H1 (cell line): ENCODE measurements around the gene DMBX1. TPM values are rescaled to one million over a fixed set of nuclear protein-coding genes. Genes with fewer than 3 reads are reported as not detected.

Source experiments
- CTCF ChIA-PET: fragments of 300-600 bp; sonication (Branson Sonifier 250); formaldehyde crosslinking; loops from one replicate; lab custom pipeline; 2021; ENCODE audit not compliant: partially characterized antibody; lab: Charles Lee
- POLR2A ChIA-PET: fragments of 300-600 bp; sonication (Branson Sonifier 250); formaldehyde crosslinking; loops from one replicate; lab custom pipeline; 2021; ENCODE audit warnings: inconsistent platforms; ENCODE audit not compliant: partially characterized antibody; lab: Charles Lee
- DNase-seq, 2 experiments: peaks; one replicate each; pipeline versions ENCODE4 v3.0.0 to v3.0.0-alpha.2; 2010 to 2022; ENCODE audit warnings: low spot score in 2 of 2, low read depth in 1 of 2, mixed read lengths in 1 of 2
- FAIRE-seq: peaks from 2 replicates; lab custom pipeline; 2011; peaks lifted over from hg19 to GRCh38; lab: Jason Lieb, UNC
- H2AFZ ChIP-seq: 2 replicates; pipeline ENCODE4 v1.8.1; 2012; ENCODE audit warnings: low read length, inconsistent platforms
- H2AK5ac ChIP-seq: 2 replicates; pipeline ENCODE4 v1.6.1; 2013; ENCODE audit warnings: low read depth, low read length
- H2BK120ac ChIP-seq: replicated peaks from 2 replicates; pipeline ENCODE3; 2013; ENCODE audit warnings: low read depth, low read length, inconsistent platforms
- H2BK12ac ChIP-seq: 2 replicates; pipeline ENCODE4 v1.6.1; 2013; ENCODE audit warnings: low read depth, low read length
- H2BK15ac ChIP-seq: 2 replicates; pipeline ENCODE4 v1.6.1; 2013; ENCODE audit warnings: low read length
- H2BK20ac ChIP-seq: 2 replicates; pipeline ENCODE4 v1.6.1; 2013; ENCODE audit warnings: low read length
- H2BK5ac ChIP-seq: 2 replicates; pipeline ENCODE4 v1.6.1; 2013; ENCODE audit warnings: low read depth, low read length
- H3K14ac ChIP-seq: 2 replicates; pipeline ENCODE4 v1.6.1; 2013; ENCODE audit warnings: inconsistent platforms; ENCODE audit not compliant: insufficient read length
- H3K18ac ChIP-seq: 2 replicates; pipeline ENCODE4 v1.6.1; 2013; ENCODE audit warnings: low read length; ENCODE audit errors: extremely low read depth
- H3K23ac ChIP-seq: 2 replicates; pipeline ENCODE4 v1.6.1; 2013; ENCODE audit warnings: inconsistent platforms; ENCODE audit not compliant: insufficient read length
- H3K23me2 ChIP-seq: 2 replicates; pipeline ENCODE4 v1.6.1; 2013; ENCODE audit warnings: low read depth, low read length
- H3K27ac ChIP-seq: 2 replicates; pipeline ENCODE4 v1.6.1; 2011; ENCODE audit warnings: low read depth, low read length, inconsistent platforms
- H3K27me3 ChIP-seq, 4 experiments: replicated peaks in 1 of 4; 1 replicate in 1 of 4; 2 replicates in 3 of 4; pipeline versions ENCODE4 v1.6.1 to v1.8.1; 2011 to 2013; ENCODE audit warnings: low read length in 3 of 4, mild to moderate bottlenecking in 3 of 4, inconsistent platforms in 2 of 4, mixed read lengths in 2 of 4, moderate library complexity in 1 of 4; ENCODE audit not compliant: control insufficient read depth in 3 of 4, insufficient read depth in 3 of 4; ENCODE audit errors: extremely low read depth in 1 of 4
- H3K36me3 ChIP-seq, 4 experiments: 2 replicates each; pipeline versions ENCODE4 v1.6.1 to v1.8.1; 2011 to 2013; ENCODE audit warnings: mild to moderate bottlenecking in 4 of 4, low read length in 3 of 4, moderate library complexity in 2 of 4, control low read depth in 1 of 4, inconsistent platforms in 1 of 4; ENCODE audit not compliant: insufficient read depth in 4 of 4, control insufficient read depth in 2 of 4
- H3K4ac ChIP-seq: replicated peaks from 2 replicates; pipeline ENCODE3; 2013; ENCODE audit warnings: low read length, low read depth, mixed read lengths, inconsistent platforms; ENCODE audit not compliant: insufficient read length
- H3K4me1 ChIP-seq, 4 experiments: replicated peaks in 1 of 4; 1 replicate in 1 of 4; 2 replicates in 3 of 4; pipeline versions ENCODE4 v1.6.1 to v1.8.1; 2011 to 2013; ENCODE audit warnings: low read length in 3 of 4, inconsistent platforms in 2 of 4, mixed read lengths in 1 of 4; ENCODE audit not compliant: insufficient read depth in 4 of 4, control insufficient read depth in 3 of 4
- H3K4me2 ChIP-seq, 2 experiments: 2 replicates each; pipeline versions ENCODE4 v1.6.1 to v1.8.1; 2011 to 2013; ENCODE audit warnings: low read depth in 2 of 2, low read length in 2 of 2, control low read depth in 1 of 2, inconsistent platforms in 1 of 2, mild to moderate bottlenecking in 1 of 2; ENCODE audit not compliant: insufficient read depth in 1 of 2
- H3K4me3 ChIP-seq, 4 experiments: fragments of 200-600, 300-600 bp in 1 of 4; sonication (generic), shearing (Covaris generic), sonication (Bioruptor Twin) in 1 of 4; 2 replicates each; pipeline versions ENCODE4 v1.5.1 to v1.8.1; 2011 to 2016; ENCODE audit warnings: low read length in 4 of 4, low read depth in 3 of 4, control low read depth in 2 of 4, inconsistent platforms in 2 of 4, mild to moderate bottlenecking in 2 of 4, mixed read lengths in 1 of 4, moderate library complexity in 1 of 4; ENCODE audit not compliant: insufficient read depth in 2 of 4; ENCODE audit errors: extremely low read depth in 1 of 4
- H3K56ac ChIP-seq: replicated peaks from 2 replicates; pipeline ENCODE3; 2013; ENCODE audit warnings: low read depth, mild to moderate bottlenecking, mixed read lengths, low read length, inconsistent platforms; ENCODE audit not compliant: insufficient read length
- H3K79me1 ChIP-seq: 2 replicates; pipeline ENCODE4 v1.6.1; 2013; ENCODE audit warnings: low read depth, low read length, control low read depth
- H3K79me2 ChIP-seq, 2 experiments: 2 replicates each; pipeline versions ENCODE4 v1.6.1 to v1.8.1; 2012 to 2013; ENCODE audit warnings: low read length in 2 of 2, mild to moderate bottlenecking in 2 of 2, inconsistent platforms in 1 of 2; ENCODE audit not compliant: insufficient read depth in 2 of 2, control insufficient read depth in 1 of 2
- H3K9ac ChIP-seq, 4 experiments: replicated peaks in 1 of 4; 1 replicate in 1 of 4; 2 replicates in 3 of 4; pipeline versions ENCODE4 v1.6.1 to v1.8.1; 2011 to 2013; ENCODE audit warnings: low read depth in 3 of 4, low read length in 3 of 4, control low read depth in 2 of 4, mild to moderate bottlenecking in 2 of 4, moderate library complexity in 2 of 4, inconsistent platforms in 1 of 4; ENCODE audit errors: extremely low read depth in 1 of 4
- H3K9me3 ChIP-seq, 2 experiments: 2 replicates each; pipeline versions ENCODE4 v1.6.1 to v1.8.1; 2012 to 2013; ENCODE audit warnings: mild to moderate bottlenecking in 2 of 2, moderate library complexity in 2 of 2, control low read depth in 1 of 2, inconsistent platforms in 1 of 2, low read depth in 1 of 2, low read length in 1 of 2, mixed read lengths in 1 of 2; ENCODE audit not compliant: insufficient read depth in 2 of 2
- H4K20me1 ChIP-seq, 2 experiments: replicated peaks in 1 of 2; 2 replicates each; pipeline versions ENCODE3 to v1.8.1; 2011 to 2013; ENCODE audit warnings: inconsistent platforms in 2 of 2, low read length in 2 of 2, mild to moderate bottlenecking in 1 of 2; ENCODE audit not compliant: insufficient read depth in 2 of 2, control insufficient read depth in 1 of 2
- H4K5ac ChIP-seq: 2 replicates; pipeline ENCODE4 v1.6.1; 2013; ENCODE audit warnings: low read length, low read depth, mixed read lengths, inconsistent platforms; ENCODE audit not compliant: insufficient read length
- H4K8ac ChIP-seq: 2 replicates; pipeline ENCODE4 v1.8.0; 2013; ENCODE audit warnings: mild to moderate bottlenecking, moderate library complexity, low read length, inconsistent platforms; ENCODE audit not compliant: insufficient read depth; ENCODE audit errors: extremely low read depth
- H4K91ac ChIP-seq: replicated peaks from 2 replicates; pipeline ENCODE3; 2013; ENCODE audit warnings: low read length, mixed read lengths, inconsistent platforms; ENCODE audit not compliant: insufficient read length
- CHD1 ChIP-seq: IDR thresholded peaks from 2 replicates; pipeline ENCODE4 v1.6.1; 2012; ENCODE audit warnings: low read depth, low read length, improper control_type of control experiment
- E2F6 ChIP-seq: IDR thresholded peaks from 2 replicates; pipeline ENCODE4 v1.6.1; 2012; ENCODE audit warnings: inconsistent platforms
- GABPA ChIP-seq: IDR thresholded peaks from 2 replicates; pipeline ENCODE4 v1.6.1; 2011; ENCODE audit warnings: mild to moderate bottlenecking, low read length, moderate library complexity, borderline replicate concordance; ENCODE audit not compliant: insufficient read depth
- KDM4A ChIP-seq: IDR thresholded peaks from one replicate; pipeline ENCODE4 v1.7.1; 2012; ENCODE audit warnings: low read depth, mild to moderate bottlenecking, moderate library complexity, low read length, inconsistent platforms; ENCODE audit not compliant: severe bottlenecking
- PHF8 ChIP-seq: fragments of 200-600 bp; sonication (generic); conservative IDR thresholded peaks from 2 replicates; pipeline ENCODE4 v1.7.1; 2012; ENCODE audit warnings: low read depth, mild to moderate bottlenecking, inconsistent platforms, low read length, moderate library complexity
- RAD21 ChIP-seq, 2 experiments: IDR thresholded peaks in 1 of 2; conservative IDR thresholded peaks in 1 of 2; 2 replicates each; pipeline ENCODE4 v1.6.1; 2011; ENCODE audit warnings: low read depth in 2 of 2, low read length in 2 of 2, improper control_type of control experiment in 1 of 2, inconsistent platforms in 1 of 2, mild to moderate bottlenecking in 1 of 2, moderate library complexity in 1 of 2
- SAP30 ChIP-seq: fragments of 300-600 bp; sonication (generic); IDR thresholded peaks from 2 replicates; pipeline ENCODE4 v1.7.1; 2012; ENCODE audit warnings: low read length, moderate library complexity, mild to moderate bottlenecking, inconsistent platforms; ENCODE audit not compliant: insufficient read depth, insufficient replicate concordance
- TBP ChIP-seq: IDR thresholded peaks from 2 replicates; pipeline ENCODE4 v1.6.1; 2011; ENCODE audit warnings: low read depth, low read length, improper control_type of control experiment
- WGBS, 2 experiments: shearing (Covaris generic) in 1 of 2; methylation state at CpG; one replicate each; pipeline versions ENCODE4 v1.1.6 to v1.1.7; 2013 to 2015; ENCODE audit warnings: low lambda C conversion rate in 2 of 2, mixed read lengths in 2 of 2, inconsistent platforms in 1 of 2, low coverage in 1 of 2, missing lambda C conversion rate in 1 of 2; ENCODE audit not compliant: insufficient replicate concordance in 2 of 2, insufficient coverage in 1 of 2, insufficient read length in 1 of 2; ENCODE audit errors: extremely low coverage in 1 of 2, missing lambda C conversion rate in 1 of 2; 5-methylcytosine and 5-hydroxymethylcytosine counted together
- polyA plus RNA-seq, 7 experiments: library from polyadenylated mRNA; depleted of rRNA in 3 of 7; stranded (reverse) in 5 of 7; unstranded in 2 of 7; fragments of >200 nt in 5 of 7; fragments of 200-250 nt in 2 of 7; gene quantifications; 1 replicate in 5 of 7; 2 replicates in 1 of 7; 4 replicates in 1 of 7; pipeline versions ENCODE4 v1.2.1 to v1.2.3, GENCODE V29; 2011 to 2013; ENCODE audit warnings: missing spikeins in 2 of 7, mixed read lengths in 2 of 7
- total RNA-seq: library from RNA; stranded (reverse); fragmentation: NEBNext Ultra II Directional; extraction: Animal tissue kit (Norgen Biotek cat#: 25700); gene quantifications from 2 replicates; pipeline ENCODE4 v1.2.1, GENCODE V29; 2021
- TF ChIP-seq, protein P1 (sequence below): IDR thresholded peaks from 2 replicates; pipeline ENCODE4 v1.6.1; 2011; ENCODE audit warnings: low read length, improper control_type of control experiment

Gene DMBX1
- total and polyA plus RNA-seq, 2 of the 8 experiments (the other 6 are each of a cell fraction or from before 2014, with no cell fraction given), result 0.23 to 0.30 TPM

DNA sequence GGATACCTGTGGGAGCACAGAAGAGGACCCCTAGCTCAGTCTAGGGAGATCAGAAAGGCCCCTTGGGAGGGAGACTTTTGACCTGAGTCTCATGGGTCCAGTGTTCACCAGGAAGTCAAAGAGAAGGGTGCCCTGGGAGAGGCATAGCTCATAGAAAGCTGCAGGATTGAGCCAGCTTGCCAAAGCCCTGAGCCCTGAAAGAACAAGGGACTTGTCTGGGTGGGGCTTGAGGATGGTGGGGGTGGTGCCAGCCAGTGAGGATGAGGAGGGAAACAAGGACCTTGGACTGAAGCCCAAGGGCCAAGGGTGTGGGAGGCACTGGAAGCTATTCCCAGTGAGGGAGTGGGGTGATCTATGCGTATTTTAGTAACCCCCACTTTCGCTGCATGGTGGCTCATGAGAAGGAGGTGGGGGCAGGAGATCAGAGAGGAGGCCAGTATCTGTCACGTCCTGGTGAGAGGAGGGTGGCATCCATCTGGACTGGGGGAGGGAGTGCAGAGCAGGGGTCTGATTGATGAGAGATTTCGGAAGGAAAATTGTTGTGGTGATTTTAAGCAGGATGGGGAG, 28.4 kb downstream of the DMBX1 start:
- Histone ChIP-seq H2AFZ (no peak overlapping the region), H3K4ac (no peak overlapping the region), H3K79me2 (no peaks in the 10 kb centered on the region), H3K9ac (no peak overlapping the region), H4K8ac (no peak overlapping the region), H2BK12ac (peak overlapping the region; percentile 68; the same call in 1 of the 2 replicates), H2BK20ac (peak overlapping the region; percentile 48; the same call in 1 of the 2 replicates), H3K18ac (peak overlapping the region; percentile 81; the same call in 1 of the 2 replicates), H3K79me1 (no peaks in the 10 kb centered on the region), H2AK5ac (peak overlapping the region; percentile 70; the same call in 1 of the 2 replicates), H3K9me3 (no peaks in the 10 kb centered on the region), H4K91ac (no peak overlapping the region), H4K20me1 (peaks cover 0 to 2% of the 10 kb centered on the region in 2 experiments), H3K56ac (no peak overlapping the region), H3K23ac (no peak overlapping the region), H3K23me2 (no peaks in the 10 kb centered on the region), H2BK5ac (peak overlapping the region; percentile 60; the same call in 1 of the 2 replicates), H3K27me3 (peaks cover 0 to 31% (median 12%) of the 10 kb centered on the region in 4 experiments; a peak in 4 of 7 replicates), H2BK120ac (no peak overlapping the region), H3K4me3 (no peak overlapping the region), H3K4me2 (peak overlapping the region in 1 of 2 experiments; percentile 46; a peak in 1 of 4 replicates), H3K14ac (no peak overlapping the region), H3K27ac (no peak overlapping the region), H4K5ac (no peak overlapping the region), H3K36me3 (no peaks in the 10 kb centered on the region), H3K4me1 (peaks cover 23 to 42% (median 31%) of the 10 kb centered on the region in 4 experiments), H2BK15ac (peak overlapping the region; percentile 97)
- no peak for FAIRE-seq
- WGBS, 2 experiments, result 80% methylated on average over 4 of the region's 4 CpGs; no CpG with 5 or more reads in 1 of the 2 experiments
- ChIA-PET CTCF (interaction anchor here (0.7 to 18.9 kb wide), 9 partner anchors 12 to 361 kb away, joined by 3 to 287 read pairs (median 5); partner anchors contain the start of gene DMBX1), POLR2A (interaction anchor here (1.1 kb wide), 1 partner anchor 157 kb away, joined by 3 read pairs; no protein-coding TSS in a partner anchor)
- DNase-seq, result no peak
- TF ChIP-seq, protein P1, sequence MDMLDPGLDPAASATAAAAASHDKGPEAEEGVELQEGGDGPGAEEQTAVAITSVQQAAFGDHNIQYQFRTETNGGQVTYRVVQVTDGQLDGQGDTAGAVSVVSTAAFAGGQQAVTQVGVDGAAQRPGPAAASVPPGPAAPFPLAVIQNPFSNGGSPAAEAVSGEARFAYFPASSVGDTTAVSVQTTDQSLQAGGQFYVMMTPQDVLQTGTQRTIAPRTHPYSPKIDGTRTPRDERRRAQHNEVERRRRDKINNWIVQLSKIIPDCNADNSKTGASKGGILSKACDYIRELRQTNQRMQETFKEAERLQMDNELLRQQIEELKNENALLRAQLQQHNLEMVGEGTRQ, result no peak
- TF ChIP-seq GABPA, result no peak
- TF ChIP-seq E2F6, result no peak
- TF ChIP-seq PHF8, result no peak
- no peak for TF ChIP-seq TBP
- TF ChIP-seq CHD1, result no peak
- TF ChIP-seq KDM4A, result no peak
- TF ChIP-seq SAP30, result no peak
- TF ChIP-seq RAD21 (IDR thresholded peaks at IDR 0.05 in 1 of 2, conservative IDR thresholded peaks at IDR 0.05 in 1 of 2; ENCODE audit: low read depth in 2 of 2, low read length in 2 of 2), result no peak
